Neuronal stem cell (in vitro differentiated cells): Measurements from ENCODE around the gene SH2D3C.

Source experiments
- DNase-seq: peaks from one replicate; pipeline ENCODE4 v3.0.0-alpha.2; 2013; ENCODE audit warnings: low spot score
- H2AFZ ChIP-seq: one replicate; pipeline ENCODE4 v1.6.1; 2013; ENCODE audit warnings: mild to moderate bottlenecking, low read length, inconsistent platforms
- H2AK5ac ChIP-seq: 2 replicates; pipeline ENCODE4 v1.6.1; 2013; ENCODE audit warnings: low read depth, mild to moderate bottlenecking, inconsistent platforms, low read length, moderate library complexity, mixed read lengths
- H2BK120ac ChIP-seq: 2 replicates; pipeline ENCODE4 v1.6.1; 2013; ENCODE audit warnings: low read depth, mild to moderate bottlenecking, inconsistent platforms, low read length, moderate library complexity, mixed read lengths
- H2BK12ac ChIP-seq: one replicate; pipeline ENCODE4 v1.6.1; 2013; ENCODE audit warnings: low read length, inconsistent platforms
- H2BK15ac ChIP-seq: 2 replicates; pipeline ENCODE4 v1.6.1; 2013; ENCODE audit warnings: mild to moderate bottlenecking, low read length, inconsistent platforms, mixed read lengths
- H2BK5ac ChIP-seq: one replicate; pipeline ENCODE4 v1.6.1; 2013; ENCODE audit warnings: inconsistent platforms, mild to moderate bottlenecking, low read length, moderate library complexity
- H3K14ac ChIP-seq: one replicate; pipeline ENCODE4 v1.6.1; 2013; ENCODE audit warnings: low read length, inconsistent platforms
- H3K18ac ChIP-seq: 2 replicates; pipeline ENCODE4 v1.6.1; 2013; ENCODE audit warnings: low read length, inconsistent platforms
- H3K23ac ChIP-seq: 2 replicates; pipeline ENCODE4 v1.6.1; 2013; ENCODE audit warnings: low read depth, mild to moderate bottlenecking, mixed read lengths, low read length, inconsistent platforms; ENCODE audit not compliant: poor library complexity
- H3K27ac ChIP-seq: replicated peaks from 3 replicates; pipeline ENCODE4 v1.5.1; 2013; ENCODE audit warnings: low read length, inconsistent platforms
- H3K27me3 ChIP-seq, 3 experiments: 2 replicates each; pipeline ENCODE4 v1.6.1; 2013; ENCODE audit warnings: low read length in 3 of 3, mild to moderate bottlenecking in 2 of 3, inconsistent platforms in 1 of 3, low read depth in 1 of 3, mixed read lengths in 1 of 3, moderate library complexity in 1 of 3; ENCODE audit not compliant: control insufficient read depth in 3 of 3, insufficient read depth in 3 of 3
- H3K36me3 ChIP-seq, 2 donors: replicated peaks in 1 of 2; 2 replicates each; pipeline ENCODE4 v1.6.1; 2013; ENCODE audit warnings: low read length in 2 of 2; ENCODE audit not compliant: control insufficient read depth in 2 of 2, insufficient read depth in 2 of 2
- H3K4ac ChIP-seq: 2 replicates; pipeline ENCODE4 v1.6.1; 2013; ENCODE audit warnings: inconsistent platforms, mild to moderate bottlenecking, low read length, moderate library complexity
- H3K4me1 ChIP-seq, 2 donors: 1 replicate in 1 of 2; 2 replicates in 1 of 2; pipeline ENCODE4 v1.6.1; 2013; ENCODE audit warnings: low read length in 2 of 2, low read depth in 1 of 2; ENCODE audit not compliant: control insufficient read depth in 2 of 2, insufficient read depth in 1 of 2
- H3K4me2 ChIP-seq: one replicate; pipeline ENCODE4 v1.6.1; 2013; ENCODE audit warnings: mild to moderate bottlenecking, low read length, inconsistent platforms; ENCODE audit not compliant: insufficient read depth, poor library complexity, severe bottlenecking
- H3K4me3 ChIP-seq, 2 donors: 2 replicates each; pipeline ENCODE4 v1.5.1; 2013; ENCODE audit warnings: low read length in 2 of 2, mild to moderate bottlenecking in 2 of 2, inconsistent platforms in 1 of 2, moderate library complexity in 1 of 2
- H3K79me1 ChIP-seq: one replicate; pipeline ENCODE4 v1.6.1; 2013; ENCODE audit warnings: low read depth, mild to moderate bottlenecking, inconsistent platforms, low read length, moderate library complexity
- H3K9ac ChIP-seq: one replicate; pipeline ENCODE4 v1.6.1; 2013; ENCODE audit warnings: mild to moderate bottlenecking, low read depth, low read length, inconsistent platforms; ENCODE audit not compliant: poor library complexity
- H3K9me3 ChIP-seq, 2 donors: replicated peaks in 1 of 2; 2 replicates each; pipeline versions ENCODE3 to v1.6.1; 2013; ENCODE audit warnings: low read length in 2 of 2, mild to moderate bottlenecking in 2 of 2, inconsistent platforms in 1 of 2, low read depth in 1 of 2, mixed read lengths in 1 of 2, moderate library complexity in 1 of 2; ENCODE audit not compliant: control insufficient read depth in 2 of 2, insufficient read depth in 1 of 2
- H4K8ac ChIP-seq: one replicate; pipeline ENCODE4 v1.6.1; 2013; ENCODE audit warnings: low read depth, mild to moderate bottlenecking, inconsistent platforms, low read length, moderate library complexity
- H4K91ac ChIP-seq: one replicate; pipeline ENCODE4 v1.6.1; 2013; ENCODE audit warnings: low read length, low read depth, mild to moderate bottlenecking, inconsistent platforms; ENCODE audit not compliant: poor library complexity
- WGBS, 2 donors: extraction: QIAGEN DNeasy Blood & Tissue Kit; methylation state at CpG; one replicate each; pipeline ENCODE4 v1.1.7; 2013; ENCODE audit warnings: missing lambda C conversion rate in 2 of 2, mixed read lengths in 1 of 2; ENCODE audit not compliant: insufficient read length in 2 of 2, insufficient replicate concordance in 1 of 2; ENCODE audit errors: extremely low coverage in 2 of 2; 5-methylcytosine and 5-hydroxymethylcytosine counted together

The SH2D3C gene

GRCh38 chr9:127739614-127740330, 38.7 kb downstream of the SH2D3C start:
- no peak overlapping the region for H2BK12ac ChIP-seq
- H2AFZ ChIP-seq, result peak overlapping the region; percentile 32
- peak overlapping the region; percentile 74 for H2AK5ac ChIP-seq
- peaks cover 0 to 3% (median 0%) of the 10 kb centered on the region in 3 experiments for H3K27me3 ChIP-seq
- no peak overlapping the region for H3K18ac ChIP-seq
- H4K91ac ChIP-seq, result peak overlapping the region; percentile 68
- no peak overlapping the region for H4K8ac ChIP-seq
- H3K9ac ChIP-seq, result no peak overlapping the region
- H3K9me3 ChIP-seq, result no peaks in the 10 kb centered on the region
- H3K4me3 ChIP-seq, result no peak overlapping the region
- peaks cover 8 to 17% of the 10 kb centered on the region in 2 donors for H3K4me1 ChIP-seq
- WGBS, 2 donors, result no CpG with 5 or more reads among the region's 19 CpGs
- no peak overlapping the region for H3K4ac ChIP-seq
- H3K23ac ChIP-seq, result peak overlapping the region; percentile 35
- no peak overlapping the region for H3K14ac ChIP-seq
- H2BK5ac ChIP-seq, result peak overlapping the region; percentile 49
- peaks cover 0 to 6% of the 10 kb centered on the region in 2 donors for H3K36me3 ChIP-seq
- DNase-seq, result no peak
- H3K4me2 ChIP-seq, result no peak overlapping the region
- no peak overlapping the region for H2BK120ac ChIP-seq
- no peaks in the 10 kb centered on the region for H3K79me1 ChIP-seq
- no peak overlapping the region for H2BK15ac ChIP-seq
- H3K27ac ChIP-seq, result no peak overlapping the region

GRCh38 chr9:127738666-127739065, 39.8 kb downstream of the SH2D3C start:
- H3K79me1 ChIP-seq, result no peaks in the 10 kb centered on the region
- H2BK15ac ChIP-seq, result peak overlapping the region; percentile 39
- H3K9me3 ChIP-seq, result no peaks in the 10 kb centered on the region
- no peaks in the 10 kb centered on the region for H3K27me3 ChIP-seq
- peak overlapping the region; percentile 68 for H2AK5ac ChIP-seq
- peaks cover 11 to 21% of the 10 kb centered on the region in 2 donors for H3K4me1 ChIP-seq
- no peak overlapping the region for H3K23ac ChIP-seq
- no peak overlapping the region for H3K4me3 ChIP-seq
- no peak overlapping the region for H2BK120ac ChIP-seq
- peak overlapping the region; percentile 62 for H2BK5ac ChIP-seq
- H2BK12ac ChIP-seq, result peak overlapping the region; percentile 26
- H3K36me3 ChIP-seq, result peaks cover 0 to 2% of the 10 kb centered on the region in 2 donors
- no peak overlapping the region for H3K27ac ChIP-seq
- no peak overlapping the region for H4K91ac ChIP-seq
- H3K4ac ChIP-seq, result no peak overlapping the region
- no peak overlapping the region for H2AFZ ChIP-seq
- no peak overlapping the region for H3K14ac ChIP-seq
- no peak overlapping the region for H3K4me2 ChIP-seq
- H3K18ac ChIP-seq, result peak overlapping the region; percentile 27
- DNase-seq, result no peak
- no CpG with 5 or more reads among the region's 13 CpGs for WGBS, 2 donors
- peak overlapping the region; percentile 54 for H3K9ac ChIP-seq
- H4K8ac ChIP-seq, result no peak overlapping the region

- peaks cover 12% of the 10 kb centered on the region in 2 donors for H3K4me1 ChIP-seq
- no peaks in the 10 kb centered on the region for H3K9me3 ChIP-seq
- no peak overlapping the region for H3K4ac ChIP-seq
- H3K18ac ChIP-seq, result no peak overlapping the region
- H2BK15ac ChIP-seq, result no peak overlapping the region
- no peak overlapping the region for H4K91ac ChIP-seq
- H3K23ac ChIP-seq, result peak overlapping the region; percentile 95
- H3K14ac ChIP-seq, result no peak overlapping the region
- H3K9ac ChIP-seq, result no peak overlapping the region
- no CpG with 5 or more reads among the region's 15 CpGs for WGBS, 2 donors
- no peaks in the 10 kb centered on the region for H3K27me3 ChIP-seq
- H3K36me3 ChIP-seq, result peaks cover 0 to 2% of the 10 kb centered on the region in 2 donors
- no peak overlapping the region for H3K27ac ChIP-seq
- H3K4me3 ChIP-seq, result no peak overlapping the region
- peak overlapping the region; percentile 47 for H2AFZ ChIP-seq
- no peak overlapping the region for H2BK120ac ChIP-seq
- H4K8ac ChIP-seq, result no peak overlapping the region
- no peak overlapping the region for H2BK5ac ChIP-seq
- no peak for DNase-seq
- H2AK5ac ChIP-seq, result no peak overlapping the region
- no peak overlapping the region for H2BK12ac ChIP-seq
- H3K4me2 ChIP-seq, result peak overlapping the region; percentile 42
- no peaks in the 10 kb centered on the region for H3K79me1 ChIP-seq
Measured at GRCh38 chr9:127735530-127736185, 42.8 kb downstream of the SH2D3C start.
